Muscle of leg (tissue), 11 donors: ENCODE measurements around the gene CRYM. TPM values are rescaled to one million over a fixed set of nuclear protein-coding genes. Genes with fewer than 3 reads are reported as not detected.

Source experiments
- DNase-seq: peaks from one replicate; pipeline ENCODE4 v3.0.0; 2013
- H3K27ac ChIP-seq: one replicate; pipeline ENCODE4 v1.5.1; 2013; ENCODE audit warnings: mild to moderate bottlenecking, low read length, control low read depth
- H3K27me3 ChIP-seq: one replicate; pipeline ENCODE4 v1.6.1; 2013; ENCODE audit warnings: low read length; ENCODE audit not compliant: control insufficient read depth, insufficient read depth
- H3K36me3 ChIP-seq: one replicate; pipeline ENCODE4 v1.6.1; 2013; ENCODE audit warnings: low read length; ENCODE audit not compliant: control insufficient read depth, insufficient read depth
- H3K4me1 ChIP-seq: one replicate; pipeline ENCODE4 v1.6.1; 2013; ENCODE audit warnings: low read length; ENCODE audit not compliant: control insufficient read depth, insufficient read depth
- H3K4me3 ChIP-seq: one replicate; pipeline ENCODE4 v1.5.1; 2013; ENCODE audit warnings: low read length, control low read depth
- H3K9me3 ChIP-seq: replicated peaks from 2 replicates; pipeline ENCODE4 v1.6.1; 2013; ENCODE audit warnings: low read depth, low read length; ENCODE audit not compliant: control insufficient read depth
- WGBS: methylation state at CpG from one replicate; pipeline ENCODE4 v1.1.5; 2013; ENCODE audit warnings: missing lambda C conversion rate; ENCODE audit not compliant: insufficient coverage; 5-methylcytosine and 5-hydroxymethylcytosine counted together
- polyA plus RNA-seq, 8 donors: library from polyadenylated mRNA; unstranded; fragments of 120-200 nt; gene quantifications; one replicate each; pipeline versions ENCODE4 v1.2.1 to v1.2.3, GENCODE V29; 2013; ENCODE audit warnings: inconsistent platforms in 1 of 8, low replicate concordance in 1 of 8; ENCODE audit not compliant: insufficient read length in 8 of 8, insufficient read depth in 1 of 8
- total RNA-seq: library from RNA; stranded (reverse); fragments of 120-200 nt; gene quantifications from one replicate; pipeline ENCODE4 v1.2.4, GENCODE V29; 2013

CRYM gene
- total and polyA plus RNA-seq, 9 donors, result 0.13 to 0.48 (median 0.30) TPM; not detected in 2

DNA sequence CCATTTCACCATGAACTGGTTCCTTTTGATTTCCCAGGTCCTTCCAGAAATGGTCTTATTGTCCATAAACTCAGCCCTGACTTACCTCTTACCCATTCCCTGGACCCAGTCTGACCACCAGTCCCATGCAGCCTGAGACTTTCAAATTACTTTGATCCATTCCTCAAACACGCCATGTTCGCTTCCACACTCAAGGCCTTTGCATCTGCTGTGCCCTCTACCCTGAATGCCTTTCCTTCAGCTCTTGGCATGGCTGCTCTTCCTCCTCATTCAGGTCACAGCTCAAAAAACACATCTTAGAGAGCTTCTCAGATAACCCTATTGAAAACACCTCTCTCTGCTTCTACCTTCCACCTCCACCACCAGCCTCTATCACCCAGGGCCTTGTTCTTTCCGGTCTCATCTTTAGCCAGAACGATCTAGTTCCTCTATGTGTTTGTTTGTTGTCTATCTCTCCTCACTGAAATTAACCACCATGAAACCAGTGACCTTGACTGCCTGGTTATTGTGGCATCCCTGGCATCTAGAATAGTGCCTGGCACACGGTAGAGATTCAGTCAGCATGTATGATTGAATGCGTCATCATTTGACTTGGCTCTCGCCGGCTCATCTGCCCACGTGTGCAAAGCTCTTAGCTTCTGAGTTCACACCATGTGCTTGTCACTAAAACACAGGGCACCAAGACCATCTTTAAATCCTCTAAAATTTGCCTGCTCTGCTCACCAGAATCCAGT is 12.8 kb downstream of the CRYM start:
- no peak overlapping the region for H3K27ac ChIP-seq
- H3K4me3 ChIP-seq, result no peak overlapping the region
- no peaks in the 10 kb centered on the region for H3K27me3 ChIP-seq
- no peaks in the 10 kb centered on the region for H3K36me3 ChIP-seq
- no peaks in the 10 kb centered on the region for H3K9me3 ChIP-seq
- H3K4me1 ChIP-seq, result no peaks in the 10 kb centered on the region
- 96% methylated on average over 7 of the region's 9 CpGs for WGBS
- DNase-seq, result no peak

DNA sequence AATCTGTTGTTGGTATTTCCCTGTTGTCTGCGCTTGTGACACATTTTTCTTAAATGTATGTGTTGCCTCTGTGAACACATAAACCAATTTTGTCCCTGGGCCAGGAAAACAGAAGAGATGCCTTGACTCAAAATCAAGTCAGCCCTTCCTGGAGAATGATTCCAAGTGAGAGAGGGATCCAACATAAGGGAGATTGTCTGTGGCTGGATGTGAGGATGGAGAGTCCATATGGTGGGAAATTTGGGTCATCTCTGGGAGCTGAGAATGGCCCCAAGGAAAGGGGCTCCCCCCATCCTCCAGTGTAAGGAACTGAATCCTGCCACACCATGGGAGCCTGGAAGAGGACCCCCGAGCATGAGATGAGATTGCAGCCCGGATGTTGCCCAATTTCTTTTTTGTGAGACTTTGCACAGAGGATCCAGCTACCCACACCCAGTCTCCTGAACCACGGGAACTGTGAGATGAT is 13.5 kb downstream of the CRYM start:
- WGBS, result no CpG with 5 or more reads among the region's 4 CpGs
- no peaks in the 10 kb centered on the region for H3K9me3 ChIP-seq
- H3K4me1 ChIP-seq, result no peaks in the 10 kb centered on the region
- no peak overlapping the region for H3K27ac ChIP-seq
- no peak overlapping the region for H3K4me3 ChIP-seq
- H3K27me3 ChIP-seq, result no peaks in the 10 kb centered on the region
- DNase-seq, result peak; percentile 63
- H3K36me3 ChIP-seq, result no peaks in the 10 kb centered on the region

DNA sequence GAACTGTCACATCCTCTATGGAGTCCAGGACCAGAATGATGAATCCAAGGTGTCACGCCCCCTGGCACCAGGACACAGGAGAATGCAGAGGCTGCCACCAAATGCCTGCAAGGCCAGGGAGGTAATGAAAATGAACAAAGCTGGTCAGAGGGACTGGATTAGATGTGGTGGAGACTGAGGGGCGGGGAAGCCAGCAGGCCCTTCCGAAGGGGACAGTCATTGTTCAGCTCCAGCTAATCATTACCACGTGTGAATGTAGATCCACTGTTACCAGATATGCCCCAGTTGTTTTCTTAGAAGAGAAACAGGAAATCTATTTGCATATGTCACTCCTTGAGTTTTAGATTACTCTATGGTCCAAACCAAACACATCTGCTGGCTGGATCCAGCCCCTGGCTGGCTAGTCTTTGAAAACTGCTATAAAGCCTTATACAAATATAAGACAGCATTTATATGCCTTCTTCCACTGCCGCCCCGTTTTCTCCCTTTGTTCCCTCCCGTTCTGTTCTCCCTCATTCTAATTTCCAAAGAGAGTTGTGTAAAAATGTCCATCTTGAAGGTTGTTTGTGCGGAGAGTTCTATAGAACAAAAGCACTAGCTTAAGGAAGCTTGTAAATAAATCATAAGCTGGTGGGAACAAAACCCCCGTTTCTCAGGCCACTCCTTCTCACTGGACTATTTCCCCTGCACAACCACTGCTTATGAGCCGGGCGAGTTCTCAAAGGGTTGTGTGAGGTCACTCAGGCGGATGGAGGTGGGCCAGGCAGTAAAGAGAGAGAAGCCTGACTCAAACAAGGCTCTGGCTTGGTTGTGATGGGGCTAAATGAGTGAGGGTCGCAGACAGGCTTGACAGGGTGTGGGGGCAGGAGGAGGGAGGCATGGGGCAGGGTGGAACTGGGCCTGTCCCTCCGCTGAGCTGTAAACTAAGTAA is 14.2 kb downstream of the CRYM start:
- 40% methylated on average over 3 of the region's 14 CpGs for WGBS
- Histone ChIP-seq H3K27me3 (no peaks in the 10 kb centered on the region), H3K36me3 (no peaks in the 10 kb centered on the region), H3K27ac (no peak overlapping the region), H3K4me1 (no peaks in the 10 kb centered on the region), H3K9me3 (no peaks in the 10 kb centered on the region), H3K4me3 (no peak overlapping the region)
- DNase-seq, result peak; percentile 68

DNA sequence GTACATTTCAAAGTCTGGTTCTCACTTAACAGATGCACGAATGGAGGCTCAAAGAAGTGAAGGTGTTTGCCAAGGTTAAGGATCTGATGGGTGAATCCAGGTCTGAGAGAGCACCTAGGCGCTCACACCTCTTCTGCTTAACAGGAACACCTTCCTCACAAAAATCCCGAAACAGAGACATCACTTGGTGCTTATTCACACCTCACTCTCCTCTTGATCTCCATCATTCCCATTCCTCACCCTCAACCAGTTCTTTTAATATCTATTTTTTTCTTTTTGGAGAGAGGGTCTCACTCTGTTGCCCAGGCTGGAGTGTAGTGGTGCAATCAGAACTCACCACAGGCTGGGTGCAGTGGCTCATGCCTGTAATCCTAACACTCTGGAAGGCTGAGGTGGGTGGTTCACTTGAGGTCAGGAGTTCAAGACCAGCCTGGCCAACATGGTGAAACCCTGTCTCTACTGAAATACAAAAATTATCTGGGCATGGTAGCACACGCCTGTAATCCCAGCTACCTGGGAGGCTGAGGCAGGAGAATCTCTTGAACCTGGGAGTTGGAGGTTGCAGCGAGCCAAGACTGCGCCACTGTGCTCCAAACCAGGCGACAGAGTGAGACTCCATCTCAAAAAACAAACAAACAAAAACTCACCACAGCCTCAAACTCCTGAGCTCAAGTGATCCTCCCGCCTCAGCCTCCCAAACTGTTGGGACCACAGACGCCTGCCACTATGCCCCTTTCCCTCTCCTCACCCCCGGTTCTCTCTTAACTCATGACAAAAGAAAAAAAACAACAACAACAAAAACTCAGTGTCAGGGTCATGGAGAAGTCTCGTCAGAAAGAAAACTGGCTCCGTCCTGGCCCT is 15.1 kb downstream of the CRYM start:
- H3K4me3 ChIP-seq, result no peak overlapping the region
- no peaks in the 10 kb centered on the region for H3K9me3 ChIP-seq
- H3K27me3 ChIP-seq, result no peaks in the 10 kb centered on the region
- no peaks in the 10 kb centered on the region for H3K4me1 ChIP-seq
- no peak overlapping the region for H3K27ac ChIP-seq
- no peak for DNase-seq
- H3K36me3 ChIP-seq, result no peaks in the 10 kb centered on the region
- 78% methylated on average over 8 of the region's 12 CpGs for WGBS

DNA sequence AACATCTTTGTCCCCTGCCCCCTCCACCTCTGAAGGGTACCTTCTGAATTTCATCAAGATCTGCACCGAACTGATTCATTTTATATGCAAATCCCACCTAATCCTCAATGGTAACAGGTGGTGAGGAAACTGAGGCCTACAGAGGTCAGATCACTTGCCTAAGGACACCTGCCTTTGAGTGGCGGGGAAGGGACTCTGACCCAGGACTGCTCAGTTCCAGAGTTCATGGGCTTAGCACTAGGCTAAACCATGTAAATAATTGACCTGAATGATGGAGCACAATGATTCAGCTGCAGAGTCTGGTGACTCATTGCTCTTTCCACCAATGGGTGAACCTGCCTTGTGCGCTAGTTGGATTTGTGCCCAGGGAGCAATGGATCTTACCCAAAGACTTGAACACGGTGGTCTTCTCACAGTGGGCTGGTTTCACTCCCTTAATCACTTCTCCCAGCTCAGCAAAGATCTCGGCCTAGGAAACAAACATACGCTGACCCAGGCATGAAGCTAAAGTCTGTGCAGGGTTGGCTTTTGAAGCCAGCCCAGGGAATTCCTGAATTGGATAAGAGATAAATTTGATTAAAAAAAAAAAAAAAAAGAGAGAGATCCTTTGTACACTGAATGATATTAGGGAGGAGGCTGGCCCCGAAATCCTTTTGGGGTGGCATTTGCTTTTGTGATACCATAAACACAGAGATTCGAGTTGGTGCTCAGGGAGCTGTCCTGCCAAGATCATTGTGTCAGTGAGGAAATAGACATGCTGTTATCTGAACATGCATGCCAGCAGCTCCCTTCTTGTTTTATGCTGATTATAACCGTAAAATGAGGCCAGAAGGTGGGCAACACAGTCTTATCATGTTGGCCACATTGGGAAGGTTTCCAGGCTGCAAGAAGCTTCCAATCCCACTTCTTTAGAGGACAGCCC is 17.0 kb downstream of the CRYM start:
- Histone ChIP-seq H3K9me3 (no peaks in the 10 kb centered on the region), H3K4me1 (no peaks in the 10 kb centered on the region), H3K4me3 (no peak overlapping the region), H3K27me3 (no peaks in the 10 kb centered on the region), H3K27ac (no peak overlapping the region), H3K36me3 (no peaks in the 10 kb centered on the region)
- DNase-seq, result no peak
- WGBS, result 82% methylated on average over 6 of the region's 9 CpGs

DNA sequence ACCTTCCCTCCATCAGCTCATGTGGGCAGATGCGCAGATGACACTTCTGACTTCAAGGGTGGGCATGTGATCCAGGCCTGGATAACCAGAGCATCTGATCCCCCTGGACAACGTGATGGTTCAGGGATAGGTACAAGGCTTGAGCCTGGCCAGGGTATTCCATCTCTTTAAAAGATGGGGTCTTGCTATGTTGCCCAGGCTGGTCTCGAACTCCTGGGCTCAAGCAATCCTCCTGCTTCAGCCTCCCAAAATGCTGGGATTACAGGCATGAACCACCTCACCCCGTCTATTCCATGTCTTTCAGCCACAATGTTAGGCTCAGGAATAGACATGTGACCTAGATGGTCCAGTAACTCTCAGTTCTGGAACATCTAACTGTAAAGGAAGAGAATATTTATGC is 20.8 kb downstream of the CRYM start:
- Histone ChIP-seq H3K4me3 (no peak overlapping the region), H3K27me3 (no peaks in the 10 kb centered on the region), H3K4me1 (no peaks in the 10 kb centered on the region), H3K9me3 (no peaks in the 10 kb centered on the region), H3K27ac (no peak overlapping the region), H3K36me3 (no peaks in the 10 kb centered on the region)
- 86% methylated on average over 2 of the region's 4 CpGs for WGBS
- no peak for DNase-seq

DNA sequence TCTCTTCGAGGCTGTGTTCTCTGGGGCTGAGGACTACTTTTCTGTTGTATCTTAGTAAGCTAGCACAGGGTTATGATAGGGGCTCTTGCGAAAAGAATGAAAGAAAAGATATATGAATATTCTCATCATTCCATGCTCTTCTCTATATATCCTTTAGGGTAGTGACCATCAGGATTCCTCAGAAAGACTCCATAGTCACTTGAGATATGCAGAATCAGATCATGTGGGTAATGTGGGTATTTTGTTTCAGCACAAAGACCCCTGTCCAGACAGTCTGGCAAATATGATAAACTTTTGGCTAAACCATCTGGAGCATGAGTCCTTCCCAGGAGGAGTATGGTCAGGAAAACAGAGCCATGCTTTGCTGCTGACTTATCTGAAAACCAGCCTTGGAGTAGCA is 21.5 kb downstream of the CRYM start:
- no peaks in the 10 kb centered on the region for H3K4me1 ChIP-seq
- no CpG with 5 or more reads among the region's 2 CpGs for WGBS
- no peak overlapping the region for H3K27ac ChIP-seq
- H3K36me3 ChIP-seq, result no peaks in the 10 kb centered on the region
- H3K27me3 ChIP-seq, result no peaks in the 10 kb centered on the region
- no peaks in the 10 kb centered on the region for H3K9me3 ChIP-seq
- DNase-seq, result no peak
- H3K4me3 ChIP-seq, result no peak overlapping the region

DNA sequence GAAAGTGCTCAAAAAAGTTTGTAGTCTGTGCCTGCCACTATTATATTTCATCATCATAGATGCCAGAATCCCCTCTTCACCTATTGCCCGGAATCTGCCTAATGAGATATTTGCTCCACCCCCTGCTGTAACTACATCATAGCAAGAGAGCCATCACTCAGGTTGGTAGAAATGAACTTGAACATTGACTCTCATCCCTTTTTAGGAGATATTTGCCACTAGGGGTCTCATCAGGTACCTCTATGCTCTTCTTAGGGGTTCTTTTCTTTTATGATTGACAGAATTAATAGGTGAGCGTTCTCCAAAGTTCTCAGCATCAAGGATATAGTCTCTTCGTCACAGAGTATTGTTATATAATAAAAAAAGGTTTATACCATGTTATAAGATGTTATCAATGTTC is 24.6 kb downstream of the CRYM start:
- H3K36me3 ChIP-seq, result no peaks in the 10 kb centered on the region
- H3K27me3 ChIP-seq, result no peaks in the 10 kb centered on the region
- H3K27ac ChIP-seq, result no peak overlapping the region
- no CpG with 5 or more reads among the region's 3 CpGs for WGBS
- no peak for DNase-seq
- H3K4me1 ChIP-seq, result no peaks in the 10 kb centered on the region
- no peaks in the 10 kb centered on the region for H3K9me3 ChIP-seq
- H3K4me3 ChIP-seq, result no peak overlapping the region
